Measurements from ENCODE around the gene MCHR2. TPM values are rescaled to one million over a fixed set of nuclear protein-coding genes. Genes with fewer than 3 reads are reported as not detected.
A peak's percentile ranks its signal among the peaks of the same experiment; 100 is the strongest.

Gene MCHR2
- total RNA-seq, 4 donors from 2014 or later, result not detected

- H3K4me1 ChIP-seq, result no peaks in the 10 kb centered on the region
- no peak for DNase-seq
- no peaks in the 10 kb centered on the region for H3K9me3 ChIP-seq
- no peak overlapping the region for H3K4me3 ChIP-seq
- no peak overlapping the region for H3K27ac ChIP-seq
- ATAC-seq, result no peak
- no peak for TF ChIP-seq POLR2A (IDR thresholded peaks at IDR 0.05)
- TF ChIP-seq CTCF (IDR thresholded peaks at IDR 0.05 in 4 of 5, conservative IDR thresholded peaks at IDR 0.05 in 1 of 5), result no peak
- in situ Hi-C loops (cut with MboI; ENCODE audit: low sequenced_read_pairs in 4 of 4), result loop anchor here in 1 of 4 donors (25.0 kb wide), 1 partner anchor 639 kb away; no protein-coding TSS in a partner anchor
- H3K27me3 ChIP-seq, result no peaks in the 10 kb centered on the region
- intact Hi-C loops (cut with DNase I; ENCODE audit: low total_unique reads), result no loop called here
- H3K36me3 ChIP-seq, result no peaks in the 10 kb centered on the region
Observed at GRCh38 chr6:100022847-100023246, 28.8 kb upstream of the MCHR2 start.

- Histone ChIP-seq H3K36me3 (no peaks in the 10 kb centered on the region), H3K9me3 (no peaks in the 10 kb centered on the region), H3K27ac (no peak overlapping the region), H3K27me3 (no peaks in the 10 kb centered on the region), H3K4me3 (no peak overlapping the region), H3K4me1 (no peaks in the 10 kb centered on the region)
- DNase-seq (no peak), ATAC-seq (no peak)
- in situ Hi-C loops (cut with MboI; ENCODE audit: low sequenced_read_pairs in 4 of 4), result loop anchor here in 3 of 4 donors (10.0 to 25.0 kb wide), 3 partner anchors 466 to 653 kb away; no protein-coding TSS in a partner anchor
- TF ChIP-seq CTCF (IDR thresholded peaks at IDR 0.05 in 4 of 5, conservative IDR thresholded peaks at IDR 0.05 in 1 of 5) (no peak), POLR2A (IDR thresholded peaks at IDR 0.05) (no peak)
- intact Hi-C loops (cut with DNase I; ENCODE audit: low total_unique reads), result no loop called here
Observed at GRCh38 chr6:100008857-100009256, 14.8 kb upstream of the MCHR2 start.

GRCh38 chr6:100001915-100002388 is 7.9 kb upstream of the MCHR2 start:
- DNase-seq, result peak in 1 of 2 donors; percentile 38
- Histone ChIP-seq H3K27me3 (no peaks in the 10 kb centered on the region), H3K9me3 (no peaks in the 10 kb centered on the region), H3K36me3 (no peaks in the 10 kb centered on the region), H3K4me1 (no peaks in the 10 kb centered on the region), H3K27ac (no peak overlapping the region), H3K4me3 (no peak overlapping the region)
- peak; percentile 78 to 95 (median 86) for TF ChIP-seq CTCF (IDR thresholded peaks at IDR 0.05 in 4 of 5, conservative IDR thresholded peaks at IDR 0.05 in 1 of 5)
- no peak for TF ChIP-seq POLR2A (IDR thresholded peaks at IDR 0.05)
- intact Hi-C loops (cut with DNase I; ENCODE audit: low total_unique reads) (loop anchor here (1.0 kb wide), 1 partner anchor 97 kb away; no protein-coding TSS in a partner anchor), in situ Hi-C loops (cut with MboI; ENCODE audit: low sequenced_read_pairs in 4 of 4) (loop anchor here (5.0 to 25.0 kb wide), 4 partner anchors 95 to 660 kb away; no protein-coding TSS in a partner anchor)
- ATAC-seq, result peak; percentile 85

GRCh38 chr6:99997141-99997540 is 3.1 kb upstream of the MCHR2 start:
- H3K36me3 ChIP-seq, result no peaks in the 10 kb centered on the region
- H3K4me3 ChIP-seq, result no peak overlapping the region
- H3K4me1 ChIP-seq, result no peaks in the 10 kb centered on the region
- no peak for DNase-seq
- TF ChIP-seq CTCF (IDR thresholded peaks at IDR 0.05 in 4 of 5, conservative IDR thresholded peaks at IDR 0.05 in 1 of 5), result no peak
- no peak for TF ChIP-seq POLR2A (IDR thresholded peaks at IDR 0.05)
- in situ Hi-C loops (cut with MboI; ENCODE audit: low sequenced_read_pairs in 4 of 4) (no loop called here), intact Hi-C loops (cut with DNase I; ENCODE audit: low total_unique reads) (no loop called here)
- H3K9me3 ChIP-seq, result no peaks in the 10 kb centered on the region
- no peak overlapping the region for H3K27ac ChIP-seq
- ATAC-seq, result no peak
- peaks cover 13 to 24% (median 14%) of the 10 kb centered on the region in 3 donors for H3K27me3 ChIP-seq

GRCh38 chr6:99995916-99996315 is 1.9 kb upstream of the MCHR2 start:
- no peaks in the 10 kb centered on the region for H3K4me1 ChIP-seq
- in situ Hi-C loops (cut with MboI; ENCODE audit: low sequenced_read_pairs in 4 of 4) (no loop called here), intact Hi-C loops (cut with DNase I; ENCODE audit: low total_unique reads) (no loop called here)
- H3K27ac ChIP-seq, result no peak overlapping the region
- ATAC-seq (no peak), DNase-seq (no peak)
- no peaks in the 10 kb centered on the region for H3K36me3 ChIP-seq
- H3K27me3 ChIP-seq, result peaks cover 13 to 24% (median 14%) of the 10 kb centered on the region in 3 donors
- TF ChIP-seq CTCF (IDR thresholded peaks at IDR 0.05 in 4 of 5, conservative IDR thresholded peaks at IDR 0.05 in 1 of 5), result no peak
- H3K4me3 ChIP-seq, result no peak overlapping the region
- H3K9me3 ChIP-seq, result no peaks in the 10 kb centered on the region
